Astrocyte (in vitro differentiated cells and primary cell): ENCODE results near the gene MCCD1.

ENCODE experiments used
- EZH2 ChIP-seq: IDR thresholded peaks from 2 replicates; pipeline ENCODE4 v1.6.1; 2012; ENCODE audit warnings: mild to moderate bottlenecking, low read length, inconsistent platforms; ENCODE audit not compliant: insufficient read depth
- TF ChIP-seq, protein P1 (sequence below): IDR thresholded peaks from 2 replicates; pipeline ENCODE4 v1.5.1; 2011; ENCODE audit warnings: low read depth, mild to moderate bottlenecking, inconsistent platforms, low read length, moderate library complexity; ENCODE audit not compliant: insufficient read depth

DNA sequence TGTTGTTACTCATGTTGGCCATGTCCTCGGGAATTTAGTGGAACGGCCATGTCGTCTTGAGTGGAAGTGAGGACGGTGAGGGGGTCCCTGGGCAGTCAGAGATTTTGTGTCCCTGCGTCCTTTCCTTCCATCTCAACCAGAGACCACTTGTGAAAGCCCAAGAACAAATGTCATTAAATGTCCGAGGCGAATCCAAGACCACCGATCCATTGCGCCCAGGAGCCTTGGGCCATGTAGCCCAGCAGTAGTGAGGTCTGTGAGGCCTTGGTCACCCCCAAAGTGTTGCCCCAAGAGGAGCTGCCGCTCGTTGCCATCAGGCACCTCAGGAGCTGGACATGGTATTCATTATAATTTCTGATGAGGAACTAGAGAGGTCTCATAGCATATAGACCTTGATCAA is 48.2 kb upstream of the MCCD1 start:
- TF ChIP-seq, protein P1, sequence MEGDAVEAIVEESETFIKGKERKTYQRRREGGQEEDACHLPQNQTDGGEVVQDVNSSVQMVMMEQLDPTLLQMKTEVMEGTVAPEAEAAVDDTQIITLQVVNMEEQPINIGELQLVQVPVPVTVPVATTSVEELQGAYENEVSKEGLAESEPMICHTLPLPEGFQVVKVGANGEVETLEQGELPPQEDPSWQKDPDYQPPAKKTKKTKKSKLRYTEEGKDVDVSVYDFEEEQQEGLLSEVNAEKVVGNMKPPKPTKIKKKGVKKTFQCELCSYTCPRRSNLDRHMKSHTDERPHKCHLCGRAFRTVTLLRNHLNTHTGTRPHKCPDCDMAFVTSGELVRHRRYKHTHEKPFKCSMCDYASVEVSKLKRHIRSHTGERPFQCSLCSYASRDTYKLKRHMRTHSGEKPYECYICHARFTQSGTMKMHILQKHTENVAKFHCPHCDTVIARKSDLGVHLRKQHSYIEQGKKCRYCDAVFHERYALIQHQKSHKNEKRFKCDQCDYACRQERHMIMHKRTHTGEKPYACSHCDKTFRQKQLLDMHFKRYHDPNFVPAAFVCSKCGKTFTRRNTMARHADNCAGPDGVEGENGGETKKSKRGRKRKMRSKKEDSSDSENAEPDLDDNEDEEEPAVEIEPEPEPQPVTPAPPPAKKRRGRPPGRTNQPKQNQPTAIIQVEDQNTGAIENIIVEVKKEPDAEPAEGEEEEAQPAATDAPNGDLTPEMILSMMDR: no peak
- no peak for TF ChIP-seq EZH2
